Rectal smooth muscle tissue (tissue), 1 donor: Measurements from ENCODE around the gene DNAJC21.

ENCODE experiments used
- H3K27ac ChIP-seq: one replicate; pipeline ENCODE4 v1.7.0; 2013; ENCODE audit warnings: low read depth, low read length, inconsistent platforms
- H3K27me3 ChIP-seq: one replicate; pipeline ENCODE4 v1.7.0; 2013; ENCODE audit warnings: low read length; ENCODE audit not compliant: control insufficient read depth, insufficient read depth
- H3K36me3 ChIP-seq: one replicate; pipeline ENCODE4 v1.7.0; 2013; ENCODE audit warnings: low read length; ENCODE audit not compliant: control insufficient read depth, insufficient read depth
- H3K4me1 ChIP-seq: one replicate; pipeline ENCODE4 v1.7.0; 2013; ENCODE audit warnings: low read length; ENCODE audit not compliant: control insufficient read depth, insufficient read depth
- H3K4me3 ChIP-seq: one replicate; pipeline ENCODE4 v1.7.0; 2013; ENCODE audit warnings: low read length
- H3K9ac ChIP-seq: one replicate; pipeline ENCODE4 v1.7.0; 2013; ENCODE audit warnings: low read length

DNAJC21 gene

GRCh38 chr5:34926318-34926888, 3.0 kb upstream of the DNAJC21 start:
- no peaks in the 10 kb centered on the region for H3K27me3 ChIP-seq
- H3K9ac ChIP-seq, result no peak overlapping the region
- H3K36me3 ChIP-seq, result peaks cover 3% of the 10 kb centered on the region

GRCh38 chr5:34927785-34928184, 1.6 kb upstream of the DNAJC21 start:
- no peak overlapping the region for H3K4me3 ChIP-seq
- peaks cover 3% of the 10 kb centered on the region for H3K36me3 ChIP-seq
- H3K9ac ChIP-seq, result no peak overlapping the region
- peaks cover 7% of the 10 kb centered on the region for H3K4me1 ChIP-seq
- no peak overlapping the region for H3K27ac ChIP-seq
- no peaks in the 10 kb centered on the region for H3K27me3 ChIP-seq

More at GRCh38 chr5:34926318-34926888, 3.0 kb upstream of the DNAJC21 start:
- Histone ChIP-seq H3K4me1 (peaks cover 7% of the 10 kb centered on the region), H3K27ac (no peak overlapping the region), H3K4me3 (no peak overlapping the region)

GRCh38 chr5:34928267-34928666, 1.1 kb upstream of the DNAJC21 start:
- Histone ChIP-seq H3K4me1 (peaks cover 7% of the 10 kb centered on the region), H3K27ac (no peak overlapping the region), H3K9ac (no peak overlapping the region), H3K4me3 (no peak overlapping the region), H3K36me3 (peaks cover 2% of the 10 kb centered on the region), H3K27me3 (no peaks in the 10 kb centered on the region)

GRCh38 chr5:34929720-34930461, 532 bp downstream of the DNAJC21 start:
- Histone ChIP-seq H3K9ac (peak overlapping the region; percentile 90), H3K27me3 (no peaks in the 10 kb centered on the region), H3K27ac (peak overlapping the region; percentile 89)

GRCh38 chr5:34930462-34930844, 1.1 kb downstream of the DNAJC21 start:
- H3K4me1 ChIP-seq, result peaks cover 7% of the 10 kb centered on the region
- H3K36me3 ChIP-seq, result no peaks in the 10 kb centered on the region
- H3K4me3 ChIP-seq, result peak overlapping the region; percentile 77
- H3K27ac ChIP-seq, result peak overlapping the region; percentile 89
- no peaks in the 10 kb centered on the region for H3K27me3 ChIP-seq
- H3K9ac ChIP-seq, result no peak overlapping the region

More at GRCh38 chr5:34929720-34930461, 532 bp downstream of the DNAJC21 start:
- H3K4me1 ChIP-seq, result peaks cover 7% of the 10 kb centered on the region
- peak overlapping the region; percentile 77 for H3K4me3 ChIP-seq
- no peaks in the 10 kb centered on the region for H3K36me3 ChIP-seq

GRCh38 chr5:34930870-34931269, 1.5 kb downstream of the DNAJC21 start:
- H3K27me3 ChIP-seq, result no peaks in the 10 kb centered on the region
- no peak overlapping the region for H3K9ac ChIP-seq
- H3K4me3 ChIP-seq, result peak overlapping the region; percentile 77
- peaks cover 7% of the 10 kb centered on the region for H3K4me1 ChIP-seq
- no peaks in the 10 kb centered on the region for H3K36me3 ChIP-seq
- peak overlapping the region; percentile 89 for H3K27ac ChIP-seq

GRCh38 chr5:34932947-34933346, 3.6 kb downstream of the DNAJC21 start:
- Histone ChIP-seq H3K36me3 (peaks cover 9% of the 10 kb centered on the region), H3K4me3 (no peak overlapping the region), H3K4me1 (peaks cover 7% of the 10 kb centered on the region), H3K27ac (no peak overlapping the region), H3K27me3 (no peaks in the 10 kb centered on the region), H3K9ac (no peak overlapping the region)

- no peak overlapping the region for H3K4me3 ChIP-seq
- peaks cover 22% of the 10 kb centered on the region for H3K36me3 ChIP-seq
- no peaks in the 10 kb centered on the region for H3K27me3 ChIP-seq
- no peaks in the 10 kb centered on the region for H3K4me1 ChIP-seq
- H3K27ac ChIP-seq, result no peak overlapping the region
- H3K9ac ChIP-seq, result no peak overlapping the region
Measured at GRCh38 chr5:34941936-34942335, 12.6 kb downstream of the DNAJC21 start.

- no peaks in the 10 kb centered on the region for H3K27me3 ChIP-seq
- no peak overlapping the region for H3K4me3 ChIP-seq
- no peaks in the 10 kb centered on the region for H3K4me1 ChIP-seq
- H3K9ac ChIP-seq, result no peak overlapping the region
- H3K36me3 ChIP-seq, result peaks cover 18% of the 10 kb centered on the region
- no peak overlapping the region for H3K27ac ChIP-seq
Measured at GRCh38 chr5:34944044-34944443, 14.7 kb downstream of the DNAJC21 start.

- Histone ChIP-seq H3K4me1 (no peaks in the 10 kb centered on the region), H3K36me3 (peaks cover 23% of the 10 kb centered on the region), H3K9ac (no peak overlapping the region), H3K27me3 (no peaks in the 10 kb centered on the region), H3K4me3 (no peak overlapping the region), H3K27ac (no peak overlapping the region)
Measured at GRCh38 chr5:34944460-34945047, 15.2 kb downstream of the DNAJC21 start.

GRCh38 chr5:34957321-34957720, 28.0 kb downstream of the DNAJC21 start:
- H3K27ac ChIP-seq, result no peak overlapping the region
- H3K4me3 ChIP-seq, result no peak overlapping the region
- peaks cover 2% of the 10 kb centered on the region for H3K36me3 ChIP-seq
- H3K9ac ChIP-seq, result no peak overlapping the region
- H3K27me3 ChIP-seq, result no peaks in the 10 kb centered on the region
- H3K4me1 ChIP-seq, result no peaks in the 10 kb centered on the region

GRCh38 chr5:34957857-34958690, 28.7 kb downstream of the DNAJC21 start:
- H3K27ac ChIP-seq, result no peak overlapping the region
- H3K36me3 ChIP-seq, result peaks cover 2% of the 10 kb centered on the region
- H3K27me3 ChIP-seq, result no peaks in the 10 kb centered on the region
- H3K4me3 ChIP-seq, result no peak overlapping the region
- no peak overlapping the region for H3K9ac ChIP-seq
- no peaks in the 10 kb centered on the region for H3K4me1 ChIP-seq
